Testis (tissue), 3 donors: ENCODE data around the gene SHC3. TPM values are rescaled to one million over a fixed set of nuclear protein-coding genes. Genes with fewer than 3 reads are reported as not detected.

Source experiments
- DNase-seq: peaks from one replicate; pipeline ENCODE4 v3.0.0-alpha.2; 2019
- H3K27ac ChIP-seq, 2 donors: fragments of 200-600 bp; sonication (generic); one replicate each; pipeline ENCODE4 v1.5.1; 2019
- H3K27me3 ChIP-seq: fragments of 200-600 bp; sonication (generic); one replicate; pipeline ENCODE4 v1.5.1; 2019
- H3K36me3 ChIP-seq: fragments of 200-600 bp; sonication (generic); one replicate; pipeline ENCODE4 v1.5.1; 2017; ENCODE audit warnings: low read depth; ENCODE audit errors: missing control alignments
- H3K4me1 ChIP-seq: fragments of 200-600 bp; sonication (generic); one replicate; pipeline ENCODE4 v1.5.1; 2019
- H3K4me3 ChIP-seq, 2 donors: fragments of 200-600 bp; sonication (generic); one replicate each; pipeline ENCODE4 v1.5.1; 2017 to 2019
- H3K9me3 ChIP-seq: fragments of 200-600 bp; sonication (generic); one replicate; pipeline ENCODE4 v1.5.1; 2017
- POLR2A ChIP-seq: fragments of 450-650 bp; IDR thresholded peaks from one replicate; pipeline ENCODE4 v1.6.1; 2017; ENCODE audit warnings: antibody characterized with exemption, mild to moderate bottlenecking, moderate library complexity
- WGBS, 2 donors: methylation state at CpG; one replicate each; pipeline ENCODE4 v1.1.5; 2018; 5-methylcytosine and 5-hydroxymethylcytosine counted together
- intact Hi-C: fragments of 100-400 bp; cut with DNase I; formaldehyde crosslinking; loops from one replicate; pipeline ENCODE4 v1.15.1; 2023; ENCODE audit warnings: low total_unique reads
- polyA plus RNA-seq: library from polyadenylated mRNA; stranded (reverse); fragments of 350-450 nt; fragmentation: Illumina TruSeq; extraction: RNeasy Lipid Tissue Mini Kit (QIAGEN cat#74804); gene quantifications from one replicate; pipeline ENCODE4 v1.2.3, GENCODE V29; 2014; ENCODE audit warnings: low read depth, low replicate concordance; ENCODE audit not compliant: insufficient read depth
- total RNA-seq, 2 donors: library from RNA; depleted of rRNA; stranded (reverse); fragments of >200 nt; gene quantifications; one replicate each; pipeline ENCODE4 v1.2.3, GENCODE V29; 2016
- TF ChIP-seq, protein P1 (sequence below), 3 experiments: fragments of 450-650 bp in 2 of 3; fragments of 200-600 bp in 1 of 3; sonication (generic) in 1 of 3; IDR thresholded peaks; one replicate each; pipeline ENCODE4 v1.5.1; 2016 to 2019; ENCODE audit warnings: antibody characterized with exemption in 3 of 3, mild to moderate bottlenecking in 2 of 3, moderate library complexity in 1 of 3

SHC3 gene
- total and polyA plus RNA-seq, 3 donors from 2014 or later, result 0.37 to 0.87 (median 0.82) TPM

- Histone ChIP-seq H3K36me3 (no peaks in the 10 kb centered on the region), H3K27ac (no peak overlapping the region), H3K27me3 (no peaks in the 10 kb centered on the region), H3K9me3 (no peaks in the 10 kb centered on the region), H3K4me1 (no peaks in the 10 kb centered on the region), H3K4me3 (no peak overlapping the region)
- TF ChIP-seq POLR2A, result no peak
- TF ChIP-seq, protein P1, sequence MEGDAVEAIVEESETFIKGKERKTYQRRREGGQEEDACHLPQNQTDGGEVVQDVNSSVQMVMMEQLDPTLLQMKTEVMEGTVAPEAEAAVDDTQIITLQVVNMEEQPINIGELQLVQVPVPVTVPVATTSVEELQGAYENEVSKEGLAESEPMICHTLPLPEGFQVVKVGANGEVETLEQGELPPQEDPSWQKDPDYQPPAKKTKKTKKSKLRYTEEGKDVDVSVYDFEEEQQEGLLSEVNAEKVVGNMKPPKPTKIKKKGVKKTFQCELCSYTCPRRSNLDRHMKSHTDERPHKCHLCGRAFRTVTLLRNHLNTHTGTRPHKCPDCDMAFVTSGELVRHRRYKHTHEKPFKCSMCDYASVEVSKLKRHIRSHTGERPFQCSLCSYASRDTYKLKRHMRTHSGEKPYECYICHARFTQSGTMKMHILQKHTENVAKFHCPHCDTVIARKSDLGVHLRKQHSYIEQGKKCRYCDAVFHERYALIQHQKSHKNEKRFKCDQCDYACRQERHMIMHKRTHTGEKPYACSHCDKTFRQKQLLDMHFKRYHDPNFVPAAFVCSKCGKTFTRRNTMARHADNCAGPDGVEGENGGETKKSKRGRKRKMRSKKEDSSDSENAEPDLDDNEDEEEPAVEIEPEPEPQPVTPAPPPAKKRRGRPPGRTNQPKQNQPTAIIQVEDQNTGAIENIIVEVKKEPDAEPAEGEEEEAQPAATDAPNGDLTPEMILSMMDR (IDR thresholded peaks at IDR 0.05), result no peak
- intact Hi-C loops, result no loop called here
- 93 to 95% methylated on average over 6 to 7 of the region's 7 CpGs for whole genome bisulfite sequencing, 2 donors
- DNase-seq, result no peak
Measured at GRCh38 chr9:89014153-89014552, 164.5 kb downstream of the SHC3 start.

- no peak overlapping the region for H3K4me3 ChIP-seq
- intact Hi-C loops, result no loop called here
- 100% methylated on average over 1 of the region's 1 CpG for WGBS, 2 donors
- no peak overlapping the region for H3K27ac ChIP-seq
- TF ChIP-seq, protein P1 (IDR thresholded peaks at IDR 0.05), result no peak
- TF ChIP-seq POLR2A, result no peak
- no peak for DNase-seq
- no peaks in the 10 kb centered on the region for H3K27me3 ChIP-seq
- no peaks in the 10 kb centered on the region for H3K9me3 ChIP-seq
- no peaks in the 10 kb centered on the region for H3K4me1 ChIP-seq
- H3K36me3 ChIP-seq, result no peaks in the 10 kb centered on the region
Measured at GRCh38 chr9:89013660-89014059, 165.0 kb downstream of the SHC3 start.

DNA sequence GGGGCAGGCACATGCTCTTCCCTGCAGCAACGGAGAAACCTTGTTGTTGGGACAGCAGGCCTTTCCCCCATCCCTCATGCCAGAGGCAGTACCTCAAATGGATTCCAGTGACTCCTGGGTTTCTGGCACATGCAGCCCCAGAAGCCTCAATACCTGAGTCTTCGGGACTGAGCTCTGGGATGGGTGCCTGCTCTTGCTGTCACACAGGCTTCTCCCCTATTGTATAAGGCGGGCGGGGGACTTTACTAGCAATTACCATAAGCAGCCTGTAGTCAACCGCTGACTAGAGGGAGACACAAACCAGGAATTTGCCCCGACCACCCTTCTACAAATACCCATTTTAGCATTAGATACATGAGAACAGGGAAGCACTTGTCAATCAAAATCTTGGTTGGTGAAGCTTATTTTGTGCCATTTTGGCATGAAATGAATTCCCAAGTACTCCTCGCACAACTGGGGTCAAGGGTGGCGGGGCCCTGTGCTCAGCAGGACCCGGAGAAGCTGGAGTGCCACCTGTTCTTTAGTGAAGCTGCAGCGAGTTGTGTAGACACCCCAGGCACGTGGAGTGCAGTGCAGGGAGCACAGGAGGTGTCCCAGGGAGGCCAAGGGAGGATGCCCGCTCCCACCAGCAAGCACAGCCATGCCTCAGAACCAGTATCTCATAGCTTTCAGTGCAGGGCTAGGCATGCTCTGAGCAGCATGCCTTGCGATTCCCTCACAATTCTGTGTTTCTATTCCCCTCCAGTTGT lies 166.2 kb downstream of the SHC3 start:
- WGBS, 2 donors, result 89 to 96% methylated on average over 11 to 13 of the region's 13 CpGs
- no peaks in the 10 kb centered on the region for H3K27me3 ChIP-seq
- no peak for TF ChIP-seq POLR2A
- H3K4me3 ChIP-seq, result no peak overlapping the region
- no peak for DNase-seq
- no peaks in the 10 kb centered on the region for H3K4me1 ChIP-seq
- H3K27ac ChIP-seq, result no peak overlapping the region
- no peaks in the 10 kb centered on the region for H3K9me3 ChIP-seq
- intact Hi-C loops, result no loop called here
- H3K36me3 ChIP-seq, result no peaks in the 10 kb centered on the region

- intact Hi-C loops, result no loop called here
- no peaks in the 10 kb centered on the region for H3K27me3 ChIP-seq
- no peak overlapping the region for H3K27ac ChIP-seq
- no peaks in the 10 kb centered on the region for H3K4me1 ChIP-seq
- no peaks in the 10 kb centered on the region for H3K36me3 ChIP-seq
- no peak for TF ChIP-seq POLR2A
- TF ChIP-seq, protein P1 (IDR thresholded peaks at IDR 0.05), result no peak
- DNase-seq, result no peak
- no peaks in the 10 kb centered on the region for H3K9me3 ChIP-seq
- WGBS, 2 donors, result 95 to 96% methylated on average over 2 of the region's 2 CpGs
- H3K4me3 ChIP-seq, result no peak overlapping the region
Measured at GRCh38 chr9:89011683-89012082, 166.9 kb downstream of the SHC3 start.

GRCh38 chr9:89010526-89011111 lies 168.0 kb downstream of the SHC3 start:
- 67 to 80% methylated on average over 3 to 6 of the region's 6 CpGs for WGBS, 2 donors
- Histone ChIP-seq H3K27ac (no peak overlapping the region), H3K36me3 (no peaks in the 10 kb centered on the region), H3K4me1 (peaks cover 4% of the 10 kb centered on the region), H3K4me3 (no peak overlapping the region), H3K9me3 (no peaks in the 10 kb centered on the region), H3K27me3 (no peaks in the 10 kb centered on the region)
- no peak for TF ChIP-seq POLR2A
- TF ChIP-seq, protein P1 (IDR thresholded peaks at IDR 0.05), result no peak
- intact Hi-C loops, result no loop called here
- DNase-seq, result no peak
